Measurements from ENCODE around the gene IGFBP6.

DNA sequence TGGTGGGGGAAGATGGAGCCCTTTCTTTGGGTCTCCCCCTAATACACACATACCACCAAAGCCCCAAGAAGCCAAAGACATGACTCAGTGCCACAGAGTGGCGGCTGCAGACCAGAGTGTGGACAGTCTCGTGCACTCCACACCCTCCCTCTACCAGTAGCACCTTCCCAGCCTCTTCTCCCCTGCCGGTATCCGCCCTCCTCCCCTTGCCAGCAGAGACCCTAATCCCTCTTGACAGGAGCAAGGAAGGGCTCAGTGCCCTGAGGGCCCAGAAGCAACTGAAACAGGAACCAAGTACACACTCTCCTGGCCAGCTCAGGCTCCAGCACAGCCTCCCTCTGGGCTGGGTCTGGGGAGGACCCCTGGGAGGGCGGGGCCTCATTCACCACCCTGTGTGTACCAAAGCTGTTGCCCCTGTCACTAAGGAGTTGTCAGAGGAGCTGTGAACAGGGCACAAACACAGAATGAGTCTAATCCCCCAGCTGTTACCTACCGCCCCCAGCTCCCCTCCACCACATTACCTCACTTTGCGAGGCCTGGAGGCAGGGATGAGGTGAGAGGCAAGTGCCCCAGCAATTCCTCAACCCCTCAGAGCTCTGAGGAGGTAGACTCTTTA, 26.5 kb upstream of the IGFBP6 start:
- TF ChIP-seq, protein P1, sequence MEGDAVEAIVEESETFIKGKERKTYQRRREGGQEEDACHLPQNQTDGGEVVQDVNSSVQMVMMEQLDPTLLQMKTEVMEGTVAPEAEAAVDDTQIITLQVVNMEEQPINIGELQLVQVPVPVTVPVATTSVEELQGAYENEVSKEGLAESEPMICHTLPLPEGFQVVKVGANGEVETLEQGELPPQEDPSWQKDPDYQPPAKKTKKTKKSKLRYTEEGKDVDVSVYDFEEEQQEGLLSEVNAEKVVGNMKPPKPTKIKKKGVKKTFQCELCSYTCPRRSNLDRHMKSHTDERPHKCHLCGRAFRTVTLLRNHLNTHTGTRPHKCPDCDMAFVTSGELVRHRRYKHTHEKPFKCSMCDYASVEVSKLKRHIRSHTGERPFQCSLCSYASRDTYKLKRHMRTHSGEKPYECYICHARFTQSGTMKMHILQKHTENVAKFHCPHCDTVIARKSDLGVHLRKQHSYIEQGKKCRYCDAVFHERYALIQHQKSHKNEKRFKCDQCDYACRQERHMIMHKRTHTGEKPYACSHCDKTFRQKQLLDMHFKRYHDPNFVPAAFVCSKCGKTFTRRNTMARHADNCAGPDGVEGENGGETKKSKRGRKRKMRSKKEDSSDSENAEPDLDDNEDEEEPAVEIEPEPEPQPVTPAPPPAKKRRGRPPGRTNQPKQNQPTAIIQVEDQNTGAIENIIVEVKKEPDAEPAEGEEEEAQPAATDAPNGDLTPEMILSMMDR (IDR thresholded peaks at IDR 0.05): no peak
- TF ChIP-seq POLR2A (IDR thresholded peaks at IDR 0.05): no peak

Data from right lobe of liver (tissue), 4 donors.